ENCODE measurements around the gene NCOA1.

- no peak for TF ChIP-seq CTCF (IDR thresholded peaks at IDR 0.05; ENCODE audit: borderline replicate concordance, extremely low read depth, low read length, poor library complexity, severe bottlenecking)
- no peak for TF ChIP-seq EZH2 (IDR thresholded peaks at IDR 0.05; ENCODE audit: borderline replicate concordance, low read depth, low read length, severe bottlenecking)
Observed at GRCh38 chr2:24792542-24792873, 301.5 kb downstream of the NCOA1 start.
